Activated CD4-positive, alpha-beta T cell treated with anti-CD3 and anti-CD28 coated beads, Interleukin-2, amount 10 ng/mL, durations not matched to agents 24 days and 14 days (primary cell): ENCODE results near the gene PFN2. TPM values are rescaled to one million over a fixed set of nuclear protein-coding genes. Genes with fewer than 3 reads are reported as not detected.
"Not testable (repeated sequence)": the region's sequence is repeated elsewhere in the genome, so short reads cannot be mapped to it uniquely, and the experiment has no call there.

Experiments
- DNase-seq: peaks from one replicate; pipeline ENCODE4 v3.0.0; 2022
- H3K27ac Mint-ChIP-seq: one replicate; pipeline ENCODE4 v1.8.0; 2022; ENCODE audit warnings: mild to moderate bottlenecking, mixed read lengths
- H3K27me3 Mint-ChIP-seq: one replicate; pipeline ENCODE4 v1.8.0; 2022; ENCODE audit warnings: mixed read lengths
- H3K36me3 Mint-ChIP-seq: one replicate; pipeline ENCODE4 v1.8.0; 2022; ENCODE audit warnings: low read depth, mild to moderate bottlenecking, mixed read lengths
- H3K4me1 Mint-ChIP-seq: one replicate; pipeline ENCODE4 v1.8.0; 2021; ENCODE audit warnings: mixed read lengths
- H3K4me3 Mint-ChIP-seq: one replicate; pipeline ENCODE4 v1.8.0; 2022; ENCODE audit warnings: mild to moderate bottlenecking, moderate library complexity, mixed read lengths
- H3K9me3 Mint-ChIP-seq: one replicate; pipeline ENCODE4 v1.8.0; 2021; ENCODE audit warnings: mixed read lengths
- intact Hi-C: fragments of 100-400 bp; cut with micrococcal nuclease; formaldehyde crosslinking; loops from one replicate; pipeline ENCODE4 v1.15.1; 2023
- total RNA-seq: library from RNA; stranded (reverse); gene quantifications from 2 replicates; pipeline ENCODE4 v1.2.3, GENCODE V29; 2022

The PFN2 gene
- 0.62 and 0.82 TPM in 2 replicates for total RNA-seq

- intact Hi-C loops = loop anchor here (5.0 to 10.0 kb wide), 3 partner anchors 34 to 444 kb away; partner anchors contain the start of gene RNF13
- peaks cover 15% of the 10 kb centered on the region for H3K4me1 Mint-ChIP-seq
- H3K9me3 Mint-ChIP-seq = no peaks in the 10 kb centered on the region
- H3K4me3 Mint-ChIP-seq = peak within 1 kb of the TSS; percentile 88
- peak within 1 kb of the TSS; percentile 72 for H3K27ac Mint-ChIP-seq
- H3K36me3 Mint-ChIP-seq = no peaks in the 10 kb centered on the region
- DNase-seq = peak; percentile 82
- peaks cover 59% of the 10 kb centered on the region for H3K27me3 Mint-ChIP-seq
These were observed at the start of gene PFN2 for GRCh38 chr3:149970716-149971402. PFN2 (minus strand) TSS chr3:149970895; CDS start chr3:149970856, 39 bp downstream.

- Mint-ChIP-seq H3K27me3 (peaks cover 8% of the 10 kb centered on the region), H3K27ac (no peak overlapping the region), H3K4me3 (no peak overlapping the region), H3K36me3 (no peaks in the 10 kb centered on the region), H3K4me1 (no peaks in the 10 kb centered on the region), H3K9me3 (no peaks in the 10 kb centered on the region)
- intact Hi-C loops = no loop called here
- DNase-seq = no peak
These were observed 45.2 kb upstream of the PFN2 start for GRCh38 chr3:150015901-150016300.

- H3K9me3 Mint-ChIP-seq = no peaks in the 10 kb centered on the region
- no peaks in the 10 kb centered on the region for H3K4me1 Mint-ChIP-seq
- intact Hi-C loops = no loop called here
- H3K36me3 Mint-ChIP-seq = no peaks in the 10 kb centered on the region
- H3K4me3 Mint-ChIP-seq = no peak overlapping the region
- DNase-seq = no peak
- peaks cover 8% of the 10 kb centered on the region for H3K27me3 Mint-ChIP-seq
- H3K27ac Mint-ChIP-seq = no peak overlapping the region
These were observed 44.1 kb upstream of the PFN2 start for GRCh38 chr3:150014782-150015181.

GRCh38 chr3:150013801-150014200 lies 43.1 kb upstream of the PFN2 start:
- DNase-seq = no peak
- Mint-ChIP-seq H3K27me3 (peaks cover 8% of the 10 kb centered on the region), H3K27ac (no peak overlapping the region), H3K36me3 (no peaks in the 10 kb centered on the region), H3K9me3 (no peaks in the 10 kb centered on the region), H3K4me1 (no peaks in the 10 kb centered on the region), H3K4me3 (no peak overlapping the region)
- intact Hi-C loops = no loop called here

- Mint-ChIP-seq H3K27me3 (peaks cover 2% of the 10 kb centered on the region), H3K4me3 (no peak overlapping the region), H3K27ac (no peak overlapping the region), H3K9me3 (no peaks in the 10 kb centered on the region), H3K4me1 (no peaks in the 10 kb centered on the region), H3K36me3 (no peaks in the 10 kb centered on the region)
- DNase-seq = no peak
- intact Hi-C loops = no loop called here
These were observed 36.1 kb upstream of the PFN2 start for GRCh38 chr3:150006794-150007193.

- Mint-ChIP-seq H3K9me3 (no peaks in the 10 kb centered on the region), H3K4me3 (no peak overlapping the region), H3K27me3 (peaks cover 2% of the 10 kb centered on the region), H3K27ac (no peak overlapping the region), H3K36me3 (no peaks in the 10 kb centered on the region), H3K4me1 (no peaks in the 10 kb centered on the region)
- intact Hi-C loops = no loop called here
- no peak for DNase-seq
These were observed 34.8 kb upstream of the PFN2 start for GRCh38 chr3:150005243-150006112.

- intact Hi-C loops = no loop called here
- H3K27ac Mint-ChIP-seq = no peak overlapping the region
- no peak for DNase-seq
- no peaks in the 10 kb centered on the region for H3K36me3 Mint-ChIP-seq
- peaks cover 2% of the 10 kb centered on the region for H3K27me3 Mint-ChIP-seq
- H3K4me3 Mint-ChIP-seq = no peak overlapping the region
- peaks cover 3% of the 10 kb centered on the region for H3K9me3 Mint-ChIP-seq
- H3K4me1 Mint-ChIP-seq = no peaks in the 10 kb centered on the region
These were observed 29.9 kb upstream of the PFN2 start for GRCh38 chr3:150000641-150001040.

GRCh38 chr3:149999421-149999820 lies 28.7 kb upstream of the PFN2 start:
- Mint-ChIP-seq H3K27me3 (no peaks in the 10 kb centered on the region), H3K4me3 (no peak overlapping the region), H3K36me3 (no peaks in the 10 kb centered on the region), H3K4me1 (no peaks in the 10 kb centered on the region), H3K27ac (no peak overlapping the region), H3K9me3 (peaks cover 5% of the 10 kb centered on the region)
- intact Hi-C loops = no loop called here
- no peak for DNase-seq

- no peaks in the 10 kb centered on the region for H3K27me3 Mint-ChIP-seq
- H3K9me3 Mint-ChIP-seq = peaks cover 5% of the 10 kb centered on the region
- DNase-seq = no peak
- H3K4me3 Mint-ChIP-seq = no peak overlapping the region
- H3K27ac Mint-ChIP-seq = no peak overlapping the region
- H3K4me1 Mint-ChIP-seq = no peaks in the 10 kb centered on the region
- intact Hi-C loops = no loop called here
- no peaks in the 10 kb centered on the region for H3K36me3 Mint-ChIP-seq
These were observed 28.3 kb upstream of the PFN2 start for GRCh38 chr3:149998946-149999345.

GRCh38 chr3:149992416-149993058 lies 21.8 kb upstream of the PFN2 start:
- H3K27ac Mint-ChIP-seq = no peak overlapping the region

GRCh38 chr3:149990423-149990948 lies 19.8 kb upstream of the PFN2 start:
- Mint-ChIP-seq H3K27ac (no peak overlapping the region), H3K4me1 (no peaks in the 10 kb centered on the region), H3K36me3 (no peaks in the 10 kb centered on the region), H3K4me3 (no peak overlapping the region), H3K9me3 (peaks cover 5% of the 10 kb centered on the region), H3K27me3 (peaks cover 8% of the 10 kb centered on the region)
- no peak for DNase-seq
- intact Hi-C loops = no loop called here

More at GRCh38 chr3:149992416-149993058, 21.8 kb upstream of the PFN2 start:
- peaks cover 5% of the 10 kb centered on the region for H3K27me3 Mint-ChIP-seq
- peaks cover 9% of the 10 kb centered on the region for H3K9me3 Mint-ChIP-seq
- H3K4me1 Mint-ChIP-seq = no peaks in the 10 kb centered on the region
- H3K4me3 Mint-ChIP-seq = no peak overlapping the region
- intact Hi-C loops = no loop called here
- no peaks in the 10 kb centered on the region for H3K36me3 Mint-ChIP-seq
- DNase-seq = no peak

GRCh38 chr3:149989307-149989706 lies 18.6 kb upstream of the PFN2 start:
- DNase-seq = no peak
- H3K36me3 Mint-ChIP-seq = no peaks in the 10 kb centered on the region
- H3K27ac Mint-ChIP-seq = no peak overlapping the region
- intact Hi-C loops = no loop called here
- H3K4me3 Mint-ChIP-seq = no peak overlapping the region
- peaks cover 8% of the 10 kb centered on the region for H3K27me3 Mint-ChIP-seq
- peaks cover 5% of the 10 kb centered on the region for H3K9me3 Mint-ChIP-seq
- no peaks in the 10 kb centered on the region for H3K4me1 Mint-ChIP-seq

- H3K9me3 Mint-ChIP-seq = no peaks in the 10 kb centered on the region
- no peaks in the 10 kb centered on the region for H3K36me3 Mint-ChIP-seq
- H3K4me3 Mint-ChIP-seq = no peak overlapping the region
- intact Hi-C loops = no loop called here
- no peak overlapping the region for H3K27ac Mint-ChIP-seq
- H3K27me3 Mint-ChIP-seq = peaks cover 21% of the 10 kb centered on the region
- no peaks in the 10 kb centered on the region for H3K4me1 Mint-ChIP-seq
- no peak for DNase-seq
These were observed 12.9 kb upstream of the PFN2 start for GRCh38 chr3:149983628-149984027.

GRCh38 chr3:149983053-149983452 lies 12.4 kb upstream of the PFN2 start:
- H3K4me1 Mint-ChIP-seq, H3K9me3 Mint-ChIP-seq, DNase-seq, H3K4me3 Mint-ChIP-seq, H3K27ac Mint-ChIP-seq, intact Hi-C loops, H3K36me3 Mint-ChIP-seq: not testable (repeated sequence)
- H3K27me3 Mint-ChIP-seq = peaks cover 23% of the 10 kb centered on the region
